Measurements from ENCODE around the gene PWP1.

Gene PWP1

DNA sequence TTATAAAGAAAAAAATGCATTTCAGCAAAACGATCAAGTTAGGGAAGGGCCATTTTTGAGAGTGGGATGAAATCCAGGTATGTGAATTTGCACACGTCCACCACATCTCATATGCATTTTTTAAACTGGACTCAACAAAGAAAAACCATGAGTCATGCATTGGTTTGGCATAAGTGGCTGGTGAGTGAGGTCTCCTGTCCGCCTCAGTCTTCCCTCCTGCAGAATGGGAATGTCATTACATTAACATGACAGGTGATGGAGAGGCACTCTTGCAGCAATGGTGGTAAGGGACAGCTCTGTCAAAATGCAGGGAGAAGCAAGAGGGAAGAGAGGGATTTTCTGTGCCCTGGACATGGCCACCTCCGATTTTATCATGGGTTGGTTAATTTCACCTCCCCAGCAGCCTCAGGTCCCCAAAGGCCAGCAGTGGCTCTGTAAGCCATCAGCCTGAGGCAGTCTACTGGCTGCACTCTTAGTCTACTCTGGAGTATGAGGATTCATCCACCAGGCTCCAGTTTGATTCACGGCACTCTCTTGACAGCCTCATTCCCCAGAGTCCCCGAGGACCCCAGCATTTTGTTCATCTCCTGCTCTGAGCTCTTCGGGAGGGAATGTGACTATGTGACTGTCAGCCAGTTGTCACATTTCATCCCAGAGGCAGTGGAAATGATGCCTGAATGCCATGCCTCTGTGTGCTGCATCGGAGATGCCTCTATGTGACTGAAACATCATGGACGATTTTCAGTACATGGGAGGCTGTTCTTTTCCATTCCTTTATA, 17.1 kb upstream of the PWP1 start:
- H3K4me3 ChIP-seq (ENCODE audit: low read depth, low read length), result no peak overlapping the region
- DNase-seq, result no peak
- no peaks in the 10 kb centered on the region for H3K9me3 ChIP-seq (ENCODE audit: severe bottlenecking)
- no peak for TF ChIP-seq CTCF (IDR thresholded peaks at IDR 0.05; ENCODE audit: low read depth, low read length)
- no peaks in the 10 kb centered on the region for H3K36me3 ChIP-seq
- H3K27me3 ChIP-seq (ENCODE audit: insufficient read depth, low read depth, severe bottlenecking), result peaks cover 4% of the 10 kb centered on the region
- no peak overlapping the region for H3K27ac ChIP-seq

GRCh38 chr12:107669946-107670345, 15.7 kb upstream of the PWP1 start:
- Histone ChIP-seq H3K27me3 (ENCODE audit: insufficient read depth, low read depth, severe bottlenecking) (peaks cover 4% of the 10 kb centered on the region), H3K4me3 (ENCODE audit: low read depth, low read length) (no peak overlapping the region), H3K9me3 (ENCODE audit: severe bottlenecking) (no peaks in the 10 kb centered on the region), H3K36me3 (no peaks in the 10 kb centered on the region), H3K27ac (no peak overlapping the region)
- no peak for TF ChIP-seq CTCF (IDR thresholded peaks at IDR 0.05; ENCODE audit: low read depth, low read length)
- no peak for DNase-seq

DNA sequence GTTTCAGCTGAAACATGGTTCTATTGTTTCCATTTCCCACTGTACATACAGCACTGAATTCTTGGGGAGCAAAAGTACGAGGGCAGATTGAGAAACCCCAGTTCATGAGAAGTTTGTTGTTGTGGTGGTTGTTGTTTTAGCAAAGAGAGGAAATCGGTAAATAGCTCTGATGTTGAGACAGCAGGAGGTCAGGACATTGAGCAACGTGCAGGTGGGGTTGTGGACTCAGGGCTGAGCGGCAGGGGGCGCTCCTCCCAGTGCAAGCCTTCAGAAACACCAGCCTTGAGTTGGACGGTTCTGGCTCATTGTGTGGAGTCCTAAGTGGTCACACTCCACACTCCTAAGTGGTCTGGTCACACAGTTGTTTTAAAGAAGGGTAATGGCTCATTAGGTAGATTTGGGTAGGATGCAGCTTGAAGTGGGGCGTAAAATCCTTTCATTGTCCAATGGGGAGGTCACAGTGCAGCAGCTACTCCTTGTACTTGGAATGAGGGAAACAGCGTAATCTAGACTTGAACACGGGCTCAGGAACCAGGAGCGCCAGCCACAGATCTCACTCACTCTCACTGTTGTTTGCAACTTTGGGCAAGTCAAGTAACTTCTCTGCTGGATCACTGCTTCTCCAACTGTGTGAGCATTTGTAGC, 14.5 kb upstream of the PWP1 start:
- TF ChIP-seq CTCF (IDR thresholded peaks at IDR 0.05; ENCODE audit: low read depth, low read length), result peak; percentile 85
- peak; percentile 19 for DNase-seq
- H3K36me3 ChIP-seq, result no peaks in the 10 kb centered on the region
- H3K9me3 ChIP-seq (ENCODE audit: severe bottlenecking), result no peaks in the 10 kb centered on the region
- H3K27ac ChIP-seq, result no peak overlapping the region
- no peak overlapping the region for H3K4me3 ChIP-seq (ENCODE audit: low read depth, low read length)
- peaks cover 8% of the 10 kb centered on the region for H3K27me3 ChIP-seq (ENCODE audit: insufficient read depth, low read depth, severe bottlenecking)

DNA sequence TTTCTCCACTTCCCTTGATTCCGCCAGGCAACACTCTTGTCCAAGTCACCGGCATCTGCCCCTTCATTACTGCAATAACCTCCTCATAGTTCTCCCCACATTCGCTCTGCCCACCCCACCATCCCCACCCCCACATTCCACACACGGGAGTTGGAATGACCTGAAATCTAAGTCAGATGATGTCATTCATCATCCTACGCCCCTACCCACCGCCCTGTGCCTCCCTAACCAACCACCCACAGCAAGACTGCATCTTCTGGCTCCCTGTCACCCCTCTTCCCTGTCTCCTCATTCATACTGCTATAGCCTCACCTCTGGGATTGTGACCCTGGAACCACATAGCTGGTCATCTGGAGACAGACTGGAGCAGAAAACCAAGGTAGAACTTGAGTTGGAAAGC, 7.9 kb upstream of the PWP1 start:
- H3K9me3 ChIP-seq (ENCODE audit: severe bottlenecking), result no peaks in the 10 kb centered on the region
- H3K27me3 ChIP-seq (ENCODE audit: insufficient read depth, low read depth, severe bottlenecking), result peaks cover 8% of the 10 kb centered on the region
- no peak overlapping the region for H3K27ac ChIP-seq
- TF ChIP-seq CTCF (IDR thresholded peaks at IDR 0.05; ENCODE audit: low read depth, low read length), result no peak
- no peak for DNase-seq
- H3K4me3 ChIP-seq (ENCODE audit: low read depth, low read length), result no peak overlapping the region
- no peaks in the 10 kb centered on the region for H3K36me3 ChIP-seq

DNA sequence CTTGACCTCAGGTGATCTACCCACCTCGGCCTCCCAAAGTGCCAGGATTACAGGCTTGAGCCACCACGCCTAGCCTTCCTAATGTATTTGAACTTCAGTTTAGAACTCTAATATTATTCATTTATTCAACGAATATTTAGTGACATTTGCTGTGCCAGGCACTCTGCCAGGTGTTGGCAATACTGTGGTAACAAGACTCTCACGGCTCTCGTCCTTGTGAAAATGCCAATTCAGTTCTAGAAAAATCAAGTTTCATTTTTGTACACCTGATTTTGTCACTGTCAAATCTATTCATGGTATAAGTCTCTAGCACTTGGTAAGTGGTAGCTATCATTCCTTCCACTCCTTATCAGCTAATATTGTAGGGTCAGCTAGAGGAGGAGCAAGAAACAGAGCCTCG, 6.3 kb upstream of the PWP1 start:
- DNase-seq, result no peak
- Histone ChIP-seq H3K4me3 (ENCODE audit: low read depth, low read length) (no peak overlapping the region), H3K27ac (no peak overlapping the region), H3K36me3 (no peaks in the 10 kb centered on the region), H3K9me3 (ENCODE audit: severe bottlenecking) (no peaks in the 10 kb centered on the region), H3K27me3 (ENCODE audit: insufficient read depth, low read depth, severe bottlenecking) (peaks cover 8% of the 10 kb centered on the region)
- TF ChIP-seq CTCF (IDR thresholded peaks at IDR 0.05; ENCODE audit: low read depth, low read length), result no peak
